Ascending aorta (tissue), 2 donors: ENCODE results near the gene CKS1B. TPM values are rescaled to one million over a fixed set of nuclear protein-coding genes. Genes with fewer than 3 reads are reported as not detected.

ENCODE experiments used
- DNase-seq, 2 donors: peaks; one replicate each; pipeline ENCODE4 v3.0.0-alpha.2; 2019; ENCODE audit warnings: low spot score in 2 of 2
- H3K27ac ChIP-seq, 2 donors: fragments of 200-600 bp; sonication (generic); one replicate each; pipeline ENCODE4 v1.5.1; 2016 to 2017; ENCODE audit warnings: mild to moderate bottlenecking in 1 of 2
- H3K27me3 ChIP-seq: fragments of 200-600 bp; sonication (generic); one replicate; pipeline ENCODE4 v1.5.1; 2017
- H3K36me3 ChIP-seq, 2 donors: fragments of 200-600 bp; sonication (generic); one replicate each; pipeline ENCODE4 v1.5.1; 2016
- H3K4me1 ChIP-seq, 2 donors: fragments of 200-600 bp; sonication (generic); one replicate each; pipeline ENCODE4 v1.5.1; 2016 to 2017; ENCODE audit warnings: mild to moderate bottlenecking in 1 of 2
- H3K4me3 ChIP-seq, 2 donors: fragments of 200-600 bp; sonication (generic); one replicate each; pipeline ENCODE4 v1.5.1; 2016 to 2017; ENCODE audit warnings: mild to moderate bottlenecking in 1 of 2
- H3K9me3 ChIP-seq, 2 donors: fragments of 200-600 bp; sonication (generic); one replicate each; pipeline ENCODE4 v1.5.1; 2016
- intact Hi-C: fragments of 100-400 bp; cut with DNase I; formaldehyde crosslinking; loops from one replicate; pipeline ENCODE4 v1.15.1; 2023
- total RNA-seq: library from RNA; depleted of rRNA; stranded (reverse); fragments of >200 nt; gene quantifications from one replicate; pipeline ENCODE4 v1.1.0, GENCODE V29; 2016
- TF ChIP-seq, protein P1 (sequence below), 3 experiments: fragments of 200-600 bp in 2 of 3; fragments of 450-650 bp in 1 of 3; sonication (generic) in 2 of 3; IDR thresholded peaks; one replicate each; pipeline ENCODE4 v1.5.1; 2016 to 2019; ENCODE audit warnings: antibody characterized with exemption in 3 of 3, mild to moderate bottlenecking in 1 of 3, moderate library complexity in 1 of 3

The CKS1B gene
- total RNA-seq, 1 donor from 2014 or later, result 40.4 TPM

DNA sequence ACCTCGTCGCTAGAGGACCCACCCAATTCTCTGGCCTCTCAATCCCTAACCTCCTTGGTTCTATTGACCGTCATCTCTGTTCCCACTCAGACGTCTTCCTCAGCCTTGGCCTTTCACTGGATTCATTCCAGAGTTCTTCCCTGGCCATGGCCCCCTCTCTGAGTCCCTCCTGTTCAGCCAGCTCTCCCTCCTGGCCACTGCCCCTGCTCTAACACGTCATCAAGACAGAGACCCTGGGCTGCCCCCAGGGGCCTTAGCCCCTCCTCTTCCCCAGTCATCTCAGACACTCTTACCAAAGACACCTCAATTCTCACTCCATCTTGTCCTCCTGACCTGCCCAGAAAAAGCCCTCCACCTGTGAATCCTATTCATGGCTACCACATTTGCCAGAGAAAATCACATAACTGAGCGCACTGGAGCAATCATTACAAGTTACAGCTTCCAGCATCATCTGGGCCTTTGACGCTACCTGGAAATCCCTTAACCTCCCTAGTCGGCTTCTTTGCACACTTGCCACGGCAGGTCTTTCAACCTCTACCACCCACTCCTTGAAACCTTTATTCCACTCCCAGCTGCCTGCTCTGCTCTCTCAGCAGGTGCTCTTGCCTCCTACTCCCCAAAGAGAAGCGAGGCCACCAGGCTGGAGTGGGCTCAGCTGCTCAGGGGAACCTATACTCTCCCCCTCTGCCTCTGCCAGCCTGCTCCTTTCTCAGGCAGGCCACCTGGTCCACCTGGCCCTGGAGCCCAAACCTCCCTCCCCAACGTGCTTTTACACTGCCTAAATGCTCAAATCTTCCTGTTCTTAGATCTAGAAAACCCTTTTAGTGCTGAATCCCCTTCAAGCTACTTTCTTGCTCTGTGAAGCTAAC is 45.1 kb downstream of the CKS1B start:
- H3K27ac ChIP-seq, result no peak overlapping the region
- intact Hi-C loops, result no loop called here
- H3K36me3 ChIP-seq, result peaks cover 10 to 21% of the 10 kb centered on the region in 2 donors
- TF ChIP-seq, protein P1, sequence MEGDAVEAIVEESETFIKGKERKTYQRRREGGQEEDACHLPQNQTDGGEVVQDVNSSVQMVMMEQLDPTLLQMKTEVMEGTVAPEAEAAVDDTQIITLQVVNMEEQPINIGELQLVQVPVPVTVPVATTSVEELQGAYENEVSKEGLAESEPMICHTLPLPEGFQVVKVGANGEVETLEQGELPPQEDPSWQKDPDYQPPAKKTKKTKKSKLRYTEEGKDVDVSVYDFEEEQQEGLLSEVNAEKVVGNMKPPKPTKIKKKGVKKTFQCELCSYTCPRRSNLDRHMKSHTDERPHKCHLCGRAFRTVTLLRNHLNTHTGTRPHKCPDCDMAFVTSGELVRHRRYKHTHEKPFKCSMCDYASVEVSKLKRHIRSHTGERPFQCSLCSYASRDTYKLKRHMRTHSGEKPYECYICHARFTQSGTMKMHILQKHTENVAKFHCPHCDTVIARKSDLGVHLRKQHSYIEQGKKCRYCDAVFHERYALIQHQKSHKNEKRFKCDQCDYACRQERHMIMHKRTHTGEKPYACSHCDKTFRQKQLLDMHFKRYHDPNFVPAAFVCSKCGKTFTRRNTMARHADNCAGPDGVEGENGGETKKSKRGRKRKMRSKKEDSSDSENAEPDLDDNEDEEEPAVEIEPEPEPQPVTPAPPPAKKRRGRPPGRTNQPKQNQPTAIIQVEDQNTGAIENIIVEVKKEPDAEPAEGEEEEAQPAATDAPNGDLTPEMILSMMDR (IDR thresholded peaks at IDR 0.05), result no peak
- no peak for DNase-seq
- no peaks in the 10 kb centered on the region for H3K27me3 ChIP-seq
- no peak overlapping the region for H3K4me3 ChIP-seq
- no peaks in the 10 kb centered on the region for H3K9me3 ChIP-seq
- peaks cover 7 to 13% of the 10 kb centered on the region in 2 donors for H3K4me1 ChIP-seq

DNA sequence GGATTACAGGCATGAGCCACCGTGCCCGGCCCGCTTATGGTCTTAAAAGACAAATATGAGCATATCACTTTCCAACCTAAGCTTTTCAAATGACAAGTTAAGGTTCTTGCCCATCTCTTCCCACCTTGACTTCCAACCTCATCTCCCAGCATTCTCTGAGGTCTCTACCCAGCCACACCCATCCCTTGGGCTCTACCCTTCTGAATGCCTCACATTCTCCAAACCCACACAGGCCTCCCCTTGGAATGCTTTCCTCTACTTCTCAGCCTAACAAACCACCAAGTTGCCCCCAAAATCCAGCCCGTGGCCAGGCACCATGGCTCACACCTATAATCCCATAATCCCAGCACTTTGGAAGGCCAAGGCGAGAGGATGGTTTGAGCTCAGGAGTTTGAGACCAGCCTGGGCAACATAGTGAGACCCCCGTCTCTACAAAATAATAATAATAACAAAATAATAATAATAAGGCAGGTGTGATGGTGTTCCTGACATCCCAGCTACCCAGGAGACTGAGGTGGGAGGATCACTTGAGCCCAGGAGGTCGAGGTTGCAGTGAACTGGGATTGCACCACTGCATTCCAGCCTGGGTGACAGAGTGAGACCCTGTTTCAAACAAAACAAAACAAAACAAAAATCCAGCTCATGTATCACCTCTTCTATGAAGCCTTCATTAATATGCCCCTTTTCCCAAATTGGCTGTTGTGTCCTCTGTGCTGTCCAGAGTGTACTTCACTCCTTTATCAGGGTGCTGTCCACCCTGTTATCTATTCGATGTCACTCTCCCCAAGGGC is 47.9 kb downstream of the CKS1B start:
- TF ChIP-seq, protein P1 (IDR thresholded peaks at IDR 0.05), result no peak
- no peak for DNase-seq
- no peaks in the 10 kb centered on the region for H3K36me3 ChIP-seq
- no peaks in the 10 kb centered on the region for H3K9me3 ChIP-seq
- H3K27me3 ChIP-seq, result no peaks in the 10 kb centered on the region
- H3K27ac ChIP-seq, result no peak overlapping the region
- H3K4me3 ChIP-seq, result no peak overlapping the region
- H3K4me1 ChIP-seq, result peaks cover 7 to 9% of the 10 kb centered on the region in 2 donors
- intact Hi-C loops, result no loop called here

DNA sequence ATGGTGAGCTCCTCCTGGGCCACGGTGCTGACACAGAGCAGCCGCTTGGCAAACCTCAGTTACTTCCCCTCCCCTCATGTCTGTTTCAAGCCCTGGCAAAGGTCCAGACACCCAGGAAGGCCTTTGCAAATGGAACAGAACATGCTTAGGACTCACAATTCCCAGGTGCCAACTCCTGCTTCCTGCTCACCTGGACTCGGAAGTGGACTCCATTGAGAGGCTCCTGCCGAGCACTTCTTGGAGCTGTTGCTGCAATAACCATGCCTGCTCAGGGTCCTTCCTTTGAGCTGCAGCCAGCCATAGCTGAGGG is 48.4 kb downstream of the CKS1B start:
- DNase-seq, result no peak
- no peak overlapping the region for H3K4me3 ChIP-seq
- TF ChIP-seq, protein P1 (IDR thresholded peaks at IDR 0.05), result no peak
- peaks cover 3 to 6% of the 10 kb centered on the region in 2 donors for H3K4me1 ChIP-seq
- no peaks in the 10 kb centered on the region for H3K9me3 ChIP-seq
- intact Hi-C loops, result no loop called here
- no peaks in the 10 kb centered on the region for H3K36me3 ChIP-seq
- no peak overlapping the region for H3K27ac ChIP-seq
- H3K27me3 ChIP-seq, result no peaks in the 10 kb centered on the region

DNA sequence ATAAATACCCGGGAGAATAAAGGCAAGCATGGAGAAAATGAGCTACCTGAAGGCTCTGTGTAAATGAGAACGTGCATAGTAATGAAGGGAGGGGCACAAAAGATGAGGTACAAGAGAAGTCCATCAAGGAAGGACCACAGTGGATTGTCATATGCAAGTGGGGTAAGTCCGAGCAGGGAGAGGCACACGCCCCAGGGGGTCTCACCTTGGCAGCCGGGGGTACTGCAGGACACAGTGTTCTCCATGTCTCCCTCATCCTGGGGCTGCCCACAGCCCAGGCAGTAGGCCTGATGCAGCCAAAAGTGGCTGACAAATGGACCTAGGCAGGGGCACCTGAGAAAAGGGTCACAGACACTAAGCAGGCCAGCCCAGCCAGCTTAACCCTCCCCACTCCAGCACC is 49.1 kb downstream of the CKS1B start:
- Histone ChIP-seq H3K9me3 (no peaks in the 10 kb centered on the region), H3K36me3 (no peaks in the 10 kb centered on the region), H3K27ac (no peak overlapping the region), H3K4me3 (no peak overlapping the region), H3K4me1 (no peaks in the 10 kb centered on the region), H3K27me3 (no peaks in the 10 kb centered on the region)
- TF ChIP-seq, protein P1 (IDR thresholded peaks at IDR 0.05), result no peak
- intact Hi-C loops, result no loop called here
- DNase-seq, result no peak

DNA sequence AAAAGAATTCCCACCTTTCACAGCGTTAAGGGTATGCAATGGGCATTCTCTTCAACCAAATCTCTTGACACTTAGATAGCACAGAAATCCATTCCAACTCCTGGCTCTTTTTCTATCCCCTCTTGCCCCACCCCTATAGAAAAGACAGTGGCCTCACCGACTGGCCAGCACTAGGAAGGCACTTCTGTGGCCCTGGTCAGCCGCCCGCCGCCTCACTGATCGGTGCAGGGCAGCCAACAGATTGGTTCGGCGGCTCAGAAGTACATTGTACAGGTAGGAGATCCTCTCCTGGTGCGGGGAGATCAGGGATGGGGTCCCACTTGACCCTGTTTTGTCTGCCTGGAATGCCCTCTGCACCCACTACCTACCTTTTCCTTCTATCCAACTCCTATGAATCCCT is 49.8 kb downstream of the CKS1B start:
- Histone ChIP-seq H3K36me3 (no peaks in the 10 kb centered on the region), H3K4me1 (no peaks in the 10 kb centered on the region), H3K4me3 (no peak overlapping the region), H3K27me3 (no peaks in the 10 kb centered on the region), H3K27ac (no peak overlapping the region), H3K9me3 (no peaks in the 10 kb centered on the region)
- TF ChIP-seq, protein P1 (IDR thresholded peaks at IDR 0.05), result no peak
- intact Hi-C loops, result no loop called here
- no peak for DNase-seq
